Rectal smooth muscle tissue (tissue), 1 donor: ENCODE data around the gene PTPRN.
A peak's percentile ranks its signal among the peaks of the same experiment; 100 is the strongest.

Experiments
- H3K27ac ChIP-seq: one replicate; pipeline ENCODE4 v1.7.0; 2013; ENCODE audit warnings: low read depth, low read length, inconsistent platforms
- H3K27me3 ChIP-seq: one replicate; pipeline ENCODE4 v1.7.0; 2013; ENCODE audit warnings: low read length; ENCODE audit not compliant: control insufficient read depth, insufficient read depth
- H3K36me3 ChIP-seq: one replicate; pipeline ENCODE4 v1.7.0; 2013; ENCODE audit warnings: low read length; ENCODE audit not compliant: control insufficient read depth, insufficient read depth
- H3K4me1 ChIP-seq: one replicate; pipeline ENCODE4 v1.7.0; 2013; ENCODE audit warnings: low read length; ENCODE audit not compliant: control insufficient read depth, insufficient read depth
- H3K4me3 ChIP-seq: one replicate; pipeline ENCODE4 v1.7.0; 2013; ENCODE audit warnings: low read length
- H3K9ac ChIP-seq: one replicate; pipeline ENCODE4 v1.7.0; 2013; ENCODE audit warnings: low read length

Gene PTPRN

GRCh38 chr2:219299372-219299760, 9.8 kb downstream of the PTPRN start:
- H3K9ac ChIP-seq: no peak overlapping the region
- no peaks in the 10 kb centered on the region for H3K36me3 ChIP-seq
- peaks cover 2% of the 10 kb centered on the region for H3K27me3 ChIP-seq
- H3K27ac ChIP-seq: no peak overlapping the region
- H3K4me3 ChIP-seq: no peak overlapping the region
- no peaks in the 10 kb centered on the region for H3K4me1 ChIP-seq

GRCh38 chr2:219298759-219299371, 10.3 kb downstream of the PTPRN start:
- Histone ChIP-seq H3K27ac (no peak overlapping the region), H3K36me3 (no peaks in the 10 kb centered on the region), H3K4me1 (no peaks in the 10 kb centered on the region), H3K27me3 (peaks cover 2% of the 10 kb centered on the region), H3K9ac (no peak overlapping the region), H3K4me3 (no peak overlapping the region)

GRCh38 chr2:219297766-219298456, 11.3 kb downstream of the PTPRN start:
- no peak overlapping the region for H3K4me3 ChIP-seq

GRCh38 chr2:219296631-219297391, 12.4 kb downstream of the PTPRN start:
- H3K4me1 ChIP-seq: no peaks in the 10 kb centered on the region
- no peaks in the 10 kb centered on the region for H3K27me3 ChIP-seq
- no peak overlapping the region for H3K9ac ChIP-seq
- no peak overlapping the region for H3K4me3 ChIP-seq
- no peaks in the 10 kb centered on the region for H3K36me3 ChIP-seq
- no peak overlapping the region for H3K27ac ChIP-seq

More at GRCh38 chr2:219297766-219298456, 11.3 kb downstream of the PTPRN start:
- Histone ChIP-seq H3K36me3 (no peaks in the 10 kb centered on the region), H3K27me3 (peaks cover 2% of the 10 kb centered on the region), H3K27ac (no peak overlapping the region), H3K4me1 (no peaks in the 10 kb centered on the region), H3K9ac (no peak overlapping the region)

- Histone ChIP-seq H3K27ac (no peak overlapping the region), H3K9ac (no peak overlapping the region), H3K4me1 (no peaks in the 10 kb centered on the region), H3K27me3 (no peaks in the 10 kb centered on the region), H3K36me3 (no peaks in the 10 kb centered on the region), H3K4me3 (no peak overlapping the region)
These were observed 13.1 kb downstream of the PTPRN start for GRCh38 chr2:219296142-219296541.

- peaks cover 6% of the 10 kb centered on the region for H3K4me1 ChIP-seq
- H3K36me3 ChIP-seq: no peaks in the 10 kb centered on the region
- H3K9ac ChIP-seq: peak overlapping the region; percentile 43
- peak overlapping the region; percentile 72 for H3K27ac ChIP-seq
- peak overlapping the region; percentile 56 for H3K4me3 ChIP-seq
- H3K27me3 ChIP-seq: no peaks in the 10 kb centered on the region
These were observed 14.5 kb downstream of the PTPRN start for GRCh38 chr2:219294356-219295351.

GRCh38 chr2:219293736-219294231, 15.4 kb downstream of the PTPRN start:
- Histone ChIP-seq H3K36me3 (no peaks in the 10 kb centered on the region), H3K27ac (no peak overlapping the region), H3K27me3 (no peaks in the 10 kb centered on the region), H3K4me1 (peaks cover 10% of the 10 kb centered on the region), H3K9ac (no peak overlapping the region), H3K4me3 (no peak overlapping the region)

GRCh38 chr2:219292616-219293015, 16.6 kb downstream of the PTPRN start:
- Histone ChIP-seq H3K4me3 (no peak overlapping the region), H3K36me3 (no peaks in the 10 kb centered on the region), H3K9ac (no peak overlapping the region), H3K27me3 (no peaks in the 10 kb centered on the region), H3K27ac (no peak overlapping the region), H3K4me1 (peaks cover 10% of the 10 kb centered on the region)

- Histone ChIP-seq H3K36me3 (no peaks in the 10 kb centered on the region), H3K9ac (no peak overlapping the region), H3K4me1 (peaks cover 10% of the 10 kb centered on the region), H3K4me3 (no peak overlapping the region), H3K27me3 (no peaks in the 10 kb centered on the region), H3K27ac (no peak overlapping the region)
These were observed 17.2 kb downstream of the PTPRN start for GRCh38 chr2:219291910-219292490.

- H3K36me3 ChIP-seq: no peaks in the 10 kb centered on the region
- no peaks in the 10 kb centered on the region for H3K27me3 ChIP-seq
- peaks cover 10% of the 10 kb centered on the region for H3K4me1 ChIP-seq
- no peak overlapping the region for H3K9ac ChIP-seq
- H3K4me3 ChIP-seq: no peak overlapping the region
- no peak overlapping the region for H3K27ac ChIP-seq
These were observed 17.8 kb downstream of the PTPRN start for GRCh38 chr2:219291394-219291793.

- H3K27ac ChIP-seq: no peak overlapping the region
- H3K9ac ChIP-seq: no peak overlapping the region
- H3K4me1 ChIP-seq: peaks cover 10% of the 10 kb centered on the region
- H3K4me3 ChIP-seq: no peak overlapping the region
- H3K36me3 ChIP-seq: no peaks in the 10 kb centered on the region
- H3K27me3 ChIP-seq: no peaks in the 10 kb centered on the region
These were observed 18.6 kb downstream of the PTPRN start for GRCh38 chr2:219290381-219291171.
